ENCODE results near the gene FLNB. TPM values are rescaled to one million over a fixed set of nuclear protein-coding genes. Genes with fewer than 3 reads are reported as not detected.
"Not testable (repeated sequence)": the region's sequence is repeated elsewhere in the genome, so short reads cannot be mapped to it uniquely, and the experiment has no call there.

Gene FLNB
- total RNA-seq, 1 donor from 2014 or later = 103 TPM

- no peaks in the 10 kb centered on the region for H3K27me3 Mint-ChIP-seq
- DNase-seq (ENCODE audit: low spot score, unreplicated experiment) = no peak
- H3K36me3 Mint-ChIP-seq (ENCODE audit: insufficient read depth) = no peaks in the 10 kb centered on the region
- H3K9me3 Mint-ChIP-seq (ENCODE audit: low read depth) = peaks cover 5% of the 10 kb centered on the region
- H3K4me3 Mint-ChIP-seq (ENCODE audit: low read depth) = no peak overlapping the region
- no peaks in the 10 kb centered on the region for H3K4me1 Mint-ChIP-seq (ENCODE audit: low read depth)
- H3K27ac Mint-ChIP-seq = no peak overlapping the region
- no peak for TF ChIP-seq CTCF (IDR thresholded peaks at IDR 0.05; ENCODE audit: unreplicated experiment)
Measured at GRCh38 chr3:58197588-58197987, 189.4 kb downstream of the FLNB start.

GRCh38 chr3:58198362-58198761 is 190.1 kb downstream of the FLNB start:
- DNase-seq (ENCODE audit: low spot score, unreplicated experiment) = no peak
- H3K9me3 Mint-ChIP-seq (ENCODE audit: low read depth) = peaks cover 5% of the 10 kb centered on the region
- H3K36me3 Mint-ChIP-seq (ENCODE audit: insufficient read depth) = no peaks in the 10 kb centered on the region
- H3K27me3 Mint-ChIP-seq = no peaks in the 10 kb centered on the region
- no peak for TF ChIP-seq CTCF (IDR thresholded peaks at IDR 0.05; ENCODE audit: unreplicated experiment)
- H3K4me1 Mint-ChIP-seq (ENCODE audit: low read depth) = no peaks in the 10 kb centered on the region
- H3K4me3 Mint-ChIP-seq (ENCODE audit: low read depth) = no peak overlapping the region
- H3K27ac Mint-ChIP-seq = no peak overlapping the region

GRCh38 chr3:58198804-58199203 is 190.6 kb downstream of the FLNB start:
- H3K27me3 Mint-ChIP-seq = no peaks in the 10 kb centered on the region
- DNase-seq (ENCODE audit: low spot score, unreplicated experiment) = no peak
- no peak overlapping the region for H3K27ac Mint-ChIP-seq
- H3K36me3 Mint-ChIP-seq (ENCODE audit: insufficient read depth) = no peaks in the 10 kb centered on the region
- peaks cover 5% of the 10 kb centered on the region for H3K9me3 Mint-ChIP-seq (ENCODE audit: low read depth)
- no peaks in the 10 kb centered on the region for H3K4me1 Mint-ChIP-seq (ENCODE audit: low read depth)
- TF ChIP-seq CTCF (IDR thresholded peaks at IDR 0.05; ENCODE audit: unreplicated experiment) = no peak
- H3K4me3 Mint-ChIP-seq (ENCODE audit: low read depth) = no peak overlapping the region

GRCh38 chr3:58200121-58200709 is 192.0 kb downstream of the FLNB start:
- no peak for DNase-seq (ENCODE audit: low spot score, unreplicated experiment)
- Mint-ChIP-seq H3K36me3 (ENCODE audit: insufficient read depth) (no peaks in the 10 kb centered on the region), H3K27ac (no peak overlapping the region), H3K9me3 (ENCODE audit: low read depth) (peaks cover 5% of the 10 kb centered on the region), H3K4me3 (ENCODE audit: low read depth) (no peak overlapping the region), H3K27me3 (no peaks in the 10 kb centered on the region), H3K4me1 (ENCODE audit: low read depth) (no peaks in the 10 kb centered on the region)
- no peak for TF ChIP-seq CTCF (IDR thresholded peaks at IDR 0.05; ENCODE audit: unreplicated experiment)

- no peak for TF ChIP-seq CTCF (IDR thresholded peaks at IDR 0.05; ENCODE audit: unreplicated experiment)
- H3K9me3 Mint-ChIP-seq (ENCODE audit: low read depth) = peaks cover 5% of the 10 kb centered on the region
- H3K27ac Mint-ChIP-seq = no peak overlapping the region
- DNase-seq (ENCODE audit: low spot score, unreplicated experiment) = no peak
- no peaks in the 10 kb centered on the region for H3K27me3 Mint-ChIP-seq
- no peak overlapping the region for H3K4me3 Mint-ChIP-seq (ENCODE audit: low read depth)
- no peaks in the 10 kb centered on the region for H3K36me3 Mint-ChIP-seq (ENCODE audit: insufficient read depth)
- peaks cover 1% of the 10 kb centered on the region for H3K4me1 Mint-ChIP-seq (ENCODE audit: low read depth)
Measured at GRCh38 chr3:58200846-58201355, 192.7 kb downstream of the FLNB start.

GRCh38 chr3:58201451-58201850 is 193.2 kb downstream of the FLNB start:
- H3K4me1 Mint-ChIP-seq (ENCODE audit: low read depth); H3K27me3 Mint-ChIP-seq; H3K27ac Mint-ChIP-seq; H3K4me3 Mint-ChIP-seq (ENCODE audit: low read depth); DNase-seq (ENCODE audit: low spot score, unreplicated experiment); H3K36me3 Mint-ChIP-seq (ENCODE audit: insufficient read depth); H3K9me3 Mint-ChIP-seq (ENCODE audit: low read depth): not testable (repeated sequence)

Data from progenitor cell of endocrine pancreas (in vitro differentiated cells).